ENCODE measurements around the gene USP34. TPM values are rescaled to one million over a fixed set of nuclear protein-coding genes. Genes with fewer than 3 reads are reported as not detected.

The USP34 gene, protein sequence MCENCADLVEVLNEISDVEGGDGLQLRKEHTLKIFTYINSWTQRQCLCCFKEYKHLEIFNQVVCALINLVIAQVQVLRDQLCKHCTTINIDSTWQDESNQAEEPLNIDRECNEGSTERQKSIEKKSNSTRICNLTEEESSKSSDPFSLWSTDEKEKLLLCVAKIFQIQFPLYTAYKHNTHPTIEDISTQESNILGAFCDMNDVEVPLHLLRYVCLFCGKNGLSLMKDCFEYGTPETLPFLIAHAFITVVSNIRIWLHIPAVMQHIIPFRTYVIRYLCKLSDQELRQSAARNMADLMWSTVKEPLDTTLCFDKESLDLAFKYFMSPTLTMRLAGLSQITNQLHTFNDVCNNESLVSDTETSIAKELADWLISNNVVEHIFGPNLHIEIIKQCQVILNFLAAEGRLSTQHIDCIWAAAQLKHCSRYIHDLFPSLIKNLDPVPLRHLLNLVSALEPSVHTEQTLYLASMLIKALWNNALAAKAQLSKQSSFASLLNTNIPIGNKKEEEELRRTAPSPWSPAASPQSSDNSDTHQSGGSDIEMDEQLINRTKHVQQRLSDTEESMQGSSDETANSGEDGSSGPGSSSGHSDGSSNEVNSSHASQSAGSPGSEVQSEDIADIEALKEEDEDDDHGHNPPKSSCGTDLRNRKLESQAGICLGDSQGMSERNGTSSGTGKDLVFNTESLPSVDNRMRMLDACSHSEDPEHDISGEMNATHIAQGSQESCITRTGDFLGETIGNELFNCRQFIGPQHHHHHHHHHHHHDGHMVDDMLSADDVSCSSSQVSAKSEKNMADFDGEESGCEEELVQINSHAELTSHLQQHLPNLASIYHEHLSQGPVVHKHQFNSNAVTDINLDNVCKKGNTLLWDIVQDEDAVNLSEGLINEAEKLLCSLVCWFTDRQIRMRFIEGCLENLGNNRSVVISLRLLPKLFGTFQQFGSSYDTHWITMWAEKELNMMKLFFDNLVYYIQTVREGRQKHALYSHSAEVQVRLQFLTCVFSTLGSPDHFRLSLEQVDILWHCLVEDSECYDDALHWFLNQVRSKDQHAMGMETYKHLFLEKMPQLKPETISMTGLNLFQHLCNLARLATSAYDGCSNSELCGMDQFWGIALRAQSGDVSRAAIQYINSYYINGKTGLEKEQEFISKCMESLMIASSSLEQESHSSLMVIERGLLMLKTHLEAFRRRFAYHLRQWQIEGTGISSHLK (N-terminal part only)
- total RNA-seq (100 to 1,000 TPM in 6 of 7 donors, 10 to 100 TPM in 1; 85.8 to 132 (median 116) TPM), polyA plus RNA-seq (10 to 100 TPM; 57.4 to 60.3 TPM)
- long read RNA-seq, donor 1, partial matches to known transcripts = 16 of 22 reads
- long read RNA-seq, donor 1, other reads (novel, unspliced or antisense) = 6 of 22 reads
- long read RNA-seq, donor 2, partial matches to known transcripts = 108 of 115 reads
- long read RNA-seq, donor 2, other reads (novel, unspliced or antisense) = 6 of 115 reads
- long read RNA-seq, donor 3, partial matches to known transcripts = 9 of 18 reads
- long read RNA-seq, donor 3, other reads (novel, unspliced or antisense) = 9 of 18 reads

DNA sequence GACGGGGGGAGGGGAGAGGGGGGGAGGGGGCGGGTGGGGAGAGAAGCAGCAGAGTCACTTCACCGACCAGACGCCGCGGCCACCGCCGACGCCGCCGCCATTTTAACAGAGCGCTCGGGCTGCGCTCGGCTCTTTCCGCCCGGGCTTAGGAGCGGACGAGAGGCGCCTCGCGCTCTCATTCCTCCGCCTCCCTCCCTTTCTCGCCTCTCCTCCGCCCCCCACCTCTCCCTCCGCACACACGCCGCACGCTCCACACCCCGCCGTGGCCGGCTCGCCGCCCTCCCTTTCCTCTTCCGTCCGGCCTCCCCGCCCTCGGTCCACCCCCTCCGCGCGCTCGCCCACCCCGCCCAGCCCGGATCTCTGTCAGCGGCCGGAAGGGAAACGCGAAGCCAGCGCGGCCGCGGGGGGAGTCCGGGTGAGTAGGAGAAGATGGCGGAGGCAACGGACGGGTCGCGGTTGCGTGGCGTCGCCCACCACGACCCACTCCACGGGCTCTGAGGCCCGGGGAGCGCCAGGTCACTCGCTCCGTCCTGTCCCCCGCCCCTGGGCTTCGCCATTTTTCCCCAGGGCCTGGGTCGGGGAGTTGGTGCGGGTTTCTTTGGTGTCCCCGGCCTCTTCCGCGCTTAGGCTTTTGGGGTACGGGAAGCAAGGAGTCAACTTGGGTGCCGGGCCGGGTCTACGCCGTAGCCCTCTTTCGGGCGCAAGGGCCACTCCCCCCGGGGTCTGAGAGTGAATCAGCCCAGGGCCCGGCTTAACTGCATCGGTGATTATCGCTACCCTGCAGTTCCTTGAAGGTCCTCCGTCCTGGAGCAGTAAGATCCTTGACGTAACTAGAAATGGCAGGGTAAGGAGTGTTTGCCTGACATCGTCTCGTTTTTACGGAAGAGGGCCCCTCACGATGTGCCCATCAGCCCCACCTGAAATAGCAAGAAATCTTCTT is at the start of gene USP34:
Gene USP34 (minus strand): TSS at position 123 of the 940 bp plus-strand sequence. CDS start 395 bp downstream, outside the sequence.
- DNase-seq = peak; percentile 93 to 95 (median 93)
- intact Hi-C loops (cut with DNase I) = loop anchor here in 3 of 4 donors (5.0 to 10.0 kb wide), 3 partner anchors 64 to 284 kb away; partner anchors contain the start of gene XPO1 (in 3 of the 3)

DNA sequence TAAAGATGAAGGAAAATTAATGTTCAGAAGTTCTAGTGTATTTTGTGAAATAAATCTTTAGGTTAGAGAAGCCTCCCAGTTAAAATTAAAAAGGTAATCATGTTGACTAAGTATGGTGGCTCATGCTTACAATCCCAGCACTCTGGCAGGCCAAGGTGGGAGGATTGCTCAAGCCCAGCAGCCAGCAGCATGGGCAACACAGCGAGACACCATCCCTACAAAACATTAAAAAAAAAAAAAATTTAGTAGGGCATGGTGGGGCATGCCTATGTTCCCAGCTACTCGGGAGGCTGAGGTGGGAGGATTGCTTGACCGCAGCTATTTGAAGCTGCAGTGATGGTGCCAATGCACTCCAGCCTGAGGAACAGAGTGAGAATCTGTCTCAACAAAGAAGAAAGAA is 49.4 kb upstream of the USP34 start:
- Histone ChIP-seq H3K4me1 (ENCODE audit: insufficient read depth) (no peaks in the 10 kb centered on the region), H3K36me3 (no peaks in the 10 kb centered on the region), H3K27me3 (no peaks in the 10 kb centered on the region), H3K9me3 (no peaks in the 10 kb centered on the region), H3K27ac (no peak overlapping the region), H3K4me3 (no peak overlapping the region)
- WGBS, 3 donors = 65 to 73% (median 70%) methylated on average over 3 of the region's 3 CpGs
- no peak for TF ChIP-seq EP300 (IDR thresholded peaks at IDR 0.05)
- TF ChIP-seq, protein P1, sequence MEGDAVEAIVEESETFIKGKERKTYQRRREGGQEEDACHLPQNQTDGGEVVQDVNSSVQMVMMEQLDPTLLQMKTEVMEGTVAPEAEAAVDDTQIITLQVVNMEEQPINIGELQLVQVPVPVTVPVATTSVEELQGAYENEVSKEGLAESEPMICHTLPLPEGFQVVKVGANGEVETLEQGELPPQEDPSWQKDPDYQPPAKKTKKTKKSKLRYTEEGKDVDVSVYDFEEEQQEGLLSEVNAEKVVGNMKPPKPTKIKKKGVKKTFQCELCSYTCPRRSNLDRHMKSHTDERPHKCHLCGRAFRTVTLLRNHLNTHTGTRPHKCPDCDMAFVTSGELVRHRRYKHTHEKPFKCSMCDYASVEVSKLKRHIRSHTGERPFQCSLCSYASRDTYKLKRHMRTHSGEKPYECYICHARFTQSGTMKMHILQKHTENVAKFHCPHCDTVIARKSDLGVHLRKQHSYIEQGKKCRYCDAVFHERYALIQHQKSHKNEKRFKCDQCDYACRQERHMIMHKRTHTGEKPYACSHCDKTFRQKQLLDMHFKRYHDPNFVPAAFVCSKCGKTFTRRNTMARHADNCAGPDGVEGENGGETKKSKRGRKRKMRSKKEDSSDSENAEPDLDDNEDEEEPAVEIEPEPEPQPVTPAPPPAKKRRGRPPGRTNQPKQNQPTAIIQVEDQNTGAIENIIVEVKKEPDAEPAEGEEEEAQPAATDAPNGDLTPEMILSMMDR (IDR thresholded peaks at IDR 0.05) = no peak
- TF ChIP-seq POLR2A (IDR thresholded peaks at IDR 0.05) = no peak
- DNase-seq = no peak
- intact Hi-C loops (cut with DNase I) = no loop called here

More for the DNA sequence above, at the start of gene USP34:
- Histone ChIP-seq H3K27me3 (no peaks in the 10 kb centered on the region), H3K4me1 (ENCODE audit: insufficient read depth) (peaks cover 11% of the 10 kb centered on the region), H3K4me3 (peak within 1 kb of the TSS; percentile 57), H3K27ac (peak within 1 kb of the TSS; percentile 97), H3K36me3 (no peaks in the 10 kb centered on the region), H3K9me3 (no peaks in the 10 kb centered on the region)
- TF ChIP-seq, protein P1 (IDR thresholded peaks at IDR 0.05) = no peak
- TF ChIP-seq POLR2A (IDR thresholded peaks at IDR 0.05) (peak; percentile 88), EP300 (IDR thresholded peaks at IDR 0.05) (no peak)
- 0 to 1% (median 0%) methylated on average over 75 to 90 of the region's 91 CpGs for WGBS, 3 donors

DNA sequence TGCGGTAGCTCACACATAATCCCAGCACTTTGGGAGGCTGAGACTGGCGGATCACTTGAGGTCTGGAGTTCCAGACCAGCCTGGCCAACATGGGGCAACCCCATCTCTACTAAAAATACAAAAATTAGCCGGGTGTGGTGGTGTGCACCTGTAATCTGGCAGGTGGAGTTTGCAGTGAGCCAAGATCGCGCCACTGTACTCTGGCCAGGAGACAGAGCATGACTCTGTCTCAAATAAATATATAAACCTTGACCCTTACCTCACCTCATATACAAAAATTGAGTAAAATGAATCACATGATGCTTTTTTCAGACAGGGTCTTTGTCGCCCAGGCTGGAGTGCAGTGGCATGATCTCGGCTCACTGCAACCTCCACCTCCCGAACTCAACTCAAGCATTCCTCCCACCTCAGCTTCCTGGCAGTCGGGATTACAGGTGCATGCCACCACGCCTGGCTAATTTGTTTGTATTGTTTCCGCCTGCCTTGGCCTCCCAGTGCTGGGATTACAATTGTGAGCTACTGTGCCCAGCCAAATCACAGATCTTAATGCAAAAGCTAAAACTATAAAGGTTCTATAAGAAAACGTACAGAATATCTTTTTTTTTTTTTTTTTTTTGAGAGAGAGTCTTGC is 42.0 kb upstream of the USP34 start:
- TF ChIP-seq EP300 (IDR thresholded peaks at IDR 0.05) (no peak), POLR2A (IDR thresholded peaks at IDR 0.05) (no peak)
- TF ChIP-seq, protein P1 (IDR thresholded peaks at IDR 0.05) = no peak
- no peaks in the 10 kb centered on the region for H3K36me3 ChIP-seq
- H3K9me3 ChIP-seq = no peaks in the 10 kb centered on the region
- peak in 1 of 5 donors; percentile 11 for DNase-seq
- H3K27me3 ChIP-seq = no peaks in the 10 kb centered on the region
- no peak overlapping the region for H3K4me3 ChIP-seq
- H3K4me1 ChIP-seq (ENCODE audit: insufficient read depth) = no peaks in the 10 kb centered on the region
- WGBS, 3 donors = 81 to 84% (median 82%) methylated on average over 12 of the region's 12 CpGs
- no peak overlapping the region for H3K27ac ChIP-seq
- intact Hi-C loops (cut with DNase I) = loop anchor here in 1 of 4 donors (10.0 kb wide), 1 partner anchor 308 kb away; no protein-coding TSS in a partner anchor

Data from ovary (tissue), 10 donors.